Astrocyte (in vitro differentiated cells and primary cell): ENCODE measurements around the gene TGM3. TPM values are rescaled to one million over a fixed set of nuclear protein-coding genes. Genes with fewer than 3 reads are reported as not detected.

ENCODE experiments used
- DNase-seq: peaks from one replicate; pipeline ENCODE4 v3.0.0-alpha.2; 2010; ENCODE audit warnings: low read depth
- FAIRE-seq: peaks from 2 replicates; lab custom pipeline; 2011; peaks lifted over from hg19 to GRCh38; lab: Jason Lieb, UNC
- H2AFZ ChIP-seq: 2 replicates; pipeline ENCODE4 v1.6.0; 2012; ENCODE audit warnings: low read depth, low read length, inconsistent platforms
- H3K27ac ChIP-seq: 2 replicates; pipeline ENCODE4 v1.5.1; 2011; ENCODE audit warnings: low read depth, low read length, inconsistent platforms
- H3K27me3 ChIP-seq: 2 replicates; pipeline ENCODE4 v1.6.0; 2011; ENCODE audit warnings: low read length, inconsistent platforms; ENCODE audit not compliant: insufficient read depth
- H3K36me3 ChIP-seq: 2 replicates; pipeline ENCODE4 v1.5.1; 2011; ENCODE audit warnings: low read length, inconsistent platforms; ENCODE audit not compliant: insufficient read depth
- H3K4me1 ChIP-seq: 2 replicates; pipeline ENCODE4 v1.5.1; 2011; ENCODE audit warnings: low read length, inconsistent platforms; ENCODE audit not compliant: insufficient read depth
- H3K4me2 ChIP-seq: 2 replicates; pipeline ENCODE4 v1.6.0; 2012; ENCODE audit warnings: low read length, inconsistent platforms
- H3K4me3 ChIP-seq: 2 replicates; pipeline ENCODE4 v1.5.1; 2011; ENCODE audit warnings: low read depth, mild to moderate bottlenecking, low read length, inconsistent platforms; ENCODE audit not compliant: insufficient read depth
- H3K79me2 ChIP-seq: 2 replicates; pipeline ENCODE4 v1.6.0; 2012; ENCODE audit warnings: mild to moderate bottlenecking, low read length, inconsistent platforms; ENCODE audit not compliant: insufficient read depth
- H3K9ac ChIP-seq: 2 replicates; pipeline ENCODE4 v1.6.0; 2012; ENCODE audit warnings: mild to moderate bottlenecking, low read length, inconsistent platforms
- H3K9me3 ChIP-seq: 2 replicates; pipeline ENCODE4 v1.5.1; 2012; ENCODE audit warnings: low read depth, mild to moderate bottlenecking, low read length, inconsistent platforms; ENCODE audit not compliant: insufficient read depth
- H4K20me1 ChIP-seq: 2 replicates; pipeline ENCODE4 v1.6.0; 2012; ENCODE audit warnings: low read length, inconsistent platforms; ENCODE audit not compliant: insufficient read depth
- H3K27ac Mint-ChIP-seq: one replicate; pipeline ENCODE4 v1.8.0; 2021; ENCODE audit warnings: mild to moderate bottlenecking, mixed read lengths; ENCODE audit not compliant: unreplicated experiment
- H3K27me3 Mint-ChIP-seq: one replicate; pipeline ENCODE4 v1.8.0; 2021; ENCODE audit warnings: low read depth, mixed read lengths; ENCODE audit not compliant: unreplicated experiment
- H3K36me3 Mint-ChIP-seq: one replicate; pipeline ENCODE4 v1.8.0; 2021; ENCODE audit warnings: low read depth, mixed read lengths; ENCODE audit not compliant: unreplicated experiment
- H3K4me1 Mint-ChIP-seq: one replicate; pipeline ENCODE4 v1.8.0; 2021; ENCODE audit warnings: low read depth, mixed read lengths; ENCODE audit not compliant: unreplicated experiment
- H3K4me3 Mint-ChIP-seq: one replicate; pipeline ENCODE4 v1.8.0; 2021; ENCODE audit warnings: mild to moderate bottlenecking, moderate library complexity, mixed read lengths; ENCODE audit not compliant: unreplicated experiment
- H3K9me3 Mint-ChIP-seq: one replicate; pipeline ENCODE4 v1.8.0; 2021; ENCODE audit warnings: mild to moderate bottlenecking, mixed read lengths; ENCODE audit not compliant: unreplicated experiment
- CTCF ChIP-seq: IDR thresholded peaks from 2 replicates; pipeline ENCODE4 v1.5.1; 2011; ENCODE audit warnings: low read depth, mild to moderate bottlenecking, inconsistent platforms, low read length, moderate library complexity; ENCODE audit not compliant: insufficient read depth
- EZH2 ChIP-seq: IDR thresholded peaks from 2 replicates; pipeline ENCODE4 v1.6.1; 2012; ENCODE audit warnings: mild to moderate bottlenecking, low read length, inconsistent platforms; ENCODE audit not compliant: insufficient read depth
- total RNA-seq: library from RNA; stranded (reverse); gene quantifications from 2 replicates; pipeline ENCODE4 v1.2.1, GENCODE V29; 2021

TGM3 gene
- total RNA-seq, 1 donor from 2014 or later, result not detected

- H2AFZ ChIP-seq, result no peak overlapping the region
- no peaks in the 10 kb centered on the region for H3K36me3 Mint-ChIP-seq
- no peaks in the 10 kb centered on the region for H3K9me3 ChIP-seq
- no peak overlapping the region for H3K27ac ChIP-seq
- peaks cover 15% of the 10 kb centered on the region for H3K27me3 Mint-ChIP-seq
- peaks cover 10% of the 10 kb centered on the region for H3K27me3 ChIP-seq
- H3K27ac Mint-ChIP-seq, result no peak overlapping the region
- peaks cover 3% of the 10 kb centered on the region for H3K4me1 Mint-ChIP-seq
- H3K36me3 ChIP-seq, result no peaks in the 10 kb centered on the region
- H3K4me2 ChIP-seq, result no peak overlapping the region
- H4K20me1 ChIP-seq, result no peaks in the 10 kb centered on the region
- no peak for DNase-seq
- no peak for FAIRE-seq
- H3K9ac ChIP-seq, result no peak overlapping the region
- no peaks in the 10 kb centered on the region for H3K79me2 ChIP-seq
- no peaks in the 10 kb centered on the region for H3K4me1 ChIP-seq
- H3K9me3 Mint-ChIP-seq, result no peaks in the 10 kb centered on the region
- no peak overlapping the region for H3K4me3 ChIP-seq
- no peak for TF ChIP-seq EZH2
- TF ChIP-seq CTCF, result no peak
- no peak overlapping the region for H3K4me3 Mint-ChIP-seq
These were observed 2.3 kb downstream of the TGM3 start for GRCh38 chr20:2298116-2298515.

DNA sequence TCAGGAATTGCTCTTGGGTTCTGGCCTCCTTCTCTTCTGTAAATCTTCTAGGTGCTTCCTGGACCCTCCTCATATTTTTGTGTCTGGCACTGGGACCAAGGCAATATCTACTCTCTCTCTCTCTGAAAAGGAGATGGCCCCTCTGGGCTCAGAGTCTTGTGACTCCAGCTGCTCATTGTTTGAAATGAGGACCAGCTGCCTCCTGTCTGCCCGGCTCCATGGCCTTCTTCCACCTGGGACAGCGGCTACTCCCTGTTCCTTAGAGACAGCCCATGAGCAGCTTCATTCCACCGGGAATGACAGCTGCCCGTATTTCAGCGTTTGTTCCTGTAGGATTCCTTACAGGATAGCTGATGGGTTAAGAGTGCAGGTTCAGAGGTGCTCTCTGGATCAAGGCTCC lies 2.9 kb downstream of the TGM3 start:
- DNase-seq, result no peak
- Histone ChIP-seq H3K4me2 (no peak overlapping the region), H3K4me1 (no peaks in the 10 kb centered on the region), H3K4me3 (no peak overlapping the region), H3K9me3 (no peaks in the 10 kb centered on the region), H3K79me2 (no peaks in the 10 kb centered on the region), H4K20me1 (no peaks in the 10 kb centered on the region), H3K27me3 (peaks cover 10% of the 10 kb centered on the region), H2AFZ (no peak overlapping the region), H3K9ac (no peak overlapping the region), H3K27ac (no peak overlapping the region), H3K36me3 (no peaks in the 10 kb centered on the region)
- H3K4me3 Mint-ChIP-seq, result no peak overlapping the region
- peaks cover 3% of the 10 kb centered on the region for H3K4me1 Mint-ChIP-seq
- TF ChIP-seq EZH2, result no peak
- no peaks in the 10 kb centered on the region for H3K9me3 Mint-ChIP-seq
- peaks cover 19% of the 10 kb centered on the region for H3K27me3 Mint-ChIP-seq
- H3K27ac Mint-ChIP-seq, result no peak overlapping the region
- no peaks in the 10 kb centered on the region for H3K36me3 Mint-ChIP-seq
- no peak for FAIRE-seq

- Histone ChIP-seq H2AFZ (no peak overlapping the region), H4K20me1 (no peaks in the 10 kb centered on the region), H3K27ac (no peak overlapping the region), H3K4me2 (no peak overlapping the region), H3K4me1 (no peaks in the 10 kb centered on the region), H3K4me3 (no peak overlapping the region), H3K79me2 (no peaks in the 10 kb centered on the region), H3K9ac (no peak overlapping the region), H3K27me3 (peaks cover 10% of the 10 kb centered on the region), H3K36me3 (no peaks in the 10 kb centered on the region), H3K9me3 (no peaks in the 10 kb centered on the region)
- no peak overlapping the region for H3K27ac Mint-ChIP-seq
- no peak for TF ChIP-seq CTCF
- TF ChIP-seq EZH2, result no peak
- H3K4me1 Mint-ChIP-seq, result peaks cover 3% of the 10 kb centered on the region
- no peak for DNase-seq
- no peak for FAIRE-seq
- H3K27me3 Mint-ChIP-seq, result peaks cover 24% of the 10 kb centered on the region
- no peak overlapping the region for H3K4me3 Mint-ChIP-seq
- H3K9me3 Mint-ChIP-seq, result no peaks in the 10 kb centered on the region
- H3K36me3 Mint-ChIP-seq, result no peaks in the 10 kb centered on the region
These were observed 3.5 kb downstream of the TGM3 start for GRCh38 chr20:2299301-2299700.
